ENCODE measurements around the gene GEMIN7. TPM values are rescaled to one million over a fixed set of nuclear protein-coding genes. Genes with fewer than 3 reads are reported as not detected.

Gene GEMIN7
- total and polyA plus RNA-seq, 2 of the 13 experiments (the other 11 are each of a cell fraction or from before 2014, with no cell fraction given), result 24.1 to 30.6 TPM

DNA sequence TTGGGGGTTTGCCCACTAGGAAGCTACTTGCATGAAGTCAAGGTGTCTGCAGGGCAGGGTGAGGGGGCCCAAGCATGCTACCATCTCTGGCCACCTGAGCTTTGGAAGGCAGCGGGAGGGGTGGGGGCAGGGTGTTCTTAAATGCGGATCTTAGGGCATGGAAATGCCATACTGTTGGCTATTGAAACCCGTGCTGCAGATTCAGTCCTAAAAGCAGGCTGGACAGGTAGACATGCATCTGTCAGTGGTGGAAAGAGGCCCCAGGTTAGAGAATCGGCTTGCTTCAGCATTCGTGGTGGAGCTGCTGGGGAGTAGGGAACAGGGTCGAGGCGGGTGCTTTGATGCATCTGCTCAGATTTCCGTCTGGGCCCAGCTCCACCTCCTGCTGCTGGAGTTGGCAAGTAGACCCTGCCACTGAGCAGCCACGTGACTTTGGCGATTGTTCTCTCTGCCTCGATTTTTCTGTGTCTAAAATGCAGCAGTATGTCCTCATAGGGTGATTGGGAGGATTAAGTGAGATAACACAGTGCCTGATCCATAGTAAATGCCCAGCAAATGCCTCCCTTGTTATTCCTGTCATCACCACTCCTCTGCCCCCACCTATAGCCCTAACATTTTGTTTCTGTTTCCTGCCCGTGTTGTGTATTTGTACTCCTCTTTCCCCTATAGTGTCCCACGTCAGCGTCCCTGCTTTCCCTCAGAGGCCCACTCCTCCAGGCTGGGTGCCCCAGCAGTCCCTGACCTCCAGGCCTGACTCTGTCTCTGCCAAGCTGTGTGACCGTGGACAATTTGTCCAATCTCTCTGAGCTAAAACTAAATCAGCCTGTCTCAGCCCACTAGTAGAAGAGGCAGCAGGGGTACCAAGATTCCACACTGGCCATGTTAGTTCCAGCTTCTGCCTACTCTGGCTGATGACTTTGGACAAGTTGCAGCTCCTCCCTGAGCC lies 19.7 kb downstream of the GEMIN7 start (continued):
- 0 out of 2 replicates have a peak, but pooled peaks have one; percentile 24 for TF ChIP-seq ZNF343 (CRISPR knock-in tag; IDR thresholded peaks at IDR 0.05)
- TF ChIP-seq, protein P1, sequence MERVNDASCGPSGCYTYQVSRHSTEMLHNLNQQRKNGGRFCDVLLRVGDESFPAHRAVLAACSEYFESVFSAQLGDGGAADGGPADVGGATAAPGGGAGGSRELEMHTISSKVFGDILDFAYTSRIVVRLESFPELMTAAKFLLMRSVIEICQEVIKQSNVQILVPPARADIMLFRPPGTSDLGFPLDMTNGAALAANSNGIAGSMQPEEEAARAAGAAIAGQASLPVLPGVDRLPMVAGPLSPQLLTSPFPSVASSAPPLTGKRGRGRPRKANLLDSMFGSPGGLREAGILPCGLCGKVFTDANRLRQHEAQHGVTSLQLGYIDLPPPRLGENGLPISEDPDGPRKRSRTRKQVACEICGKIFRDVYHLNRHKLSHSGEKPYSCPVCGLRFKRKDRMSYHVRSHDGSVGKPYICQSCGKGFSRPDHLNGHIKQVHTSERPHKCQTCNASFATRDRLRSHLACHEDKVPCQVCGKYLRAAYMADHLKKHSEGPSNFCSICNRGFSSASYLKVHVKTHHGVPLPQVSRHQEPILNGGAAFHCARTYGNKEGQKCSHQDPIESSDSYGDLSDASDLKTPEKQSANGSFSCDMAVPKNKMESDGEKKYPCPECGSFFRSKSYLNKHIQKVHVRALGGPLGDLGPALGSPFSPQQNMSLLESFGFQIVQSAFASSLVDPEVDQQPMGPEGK (CRISPR knock-in tag; IDR thresholded peaks at IDR 0.05), result peak; percentile 11; the same call in 1 of the 2 replicates
- TF ChIP-seq ZNF501 (CRISPR knock-in tag; IDR thresholded peaks at IDR 0.05), result no peak; the same call in 1 of the 2 replicates
- TF ChIP-seq, protein P2, sequence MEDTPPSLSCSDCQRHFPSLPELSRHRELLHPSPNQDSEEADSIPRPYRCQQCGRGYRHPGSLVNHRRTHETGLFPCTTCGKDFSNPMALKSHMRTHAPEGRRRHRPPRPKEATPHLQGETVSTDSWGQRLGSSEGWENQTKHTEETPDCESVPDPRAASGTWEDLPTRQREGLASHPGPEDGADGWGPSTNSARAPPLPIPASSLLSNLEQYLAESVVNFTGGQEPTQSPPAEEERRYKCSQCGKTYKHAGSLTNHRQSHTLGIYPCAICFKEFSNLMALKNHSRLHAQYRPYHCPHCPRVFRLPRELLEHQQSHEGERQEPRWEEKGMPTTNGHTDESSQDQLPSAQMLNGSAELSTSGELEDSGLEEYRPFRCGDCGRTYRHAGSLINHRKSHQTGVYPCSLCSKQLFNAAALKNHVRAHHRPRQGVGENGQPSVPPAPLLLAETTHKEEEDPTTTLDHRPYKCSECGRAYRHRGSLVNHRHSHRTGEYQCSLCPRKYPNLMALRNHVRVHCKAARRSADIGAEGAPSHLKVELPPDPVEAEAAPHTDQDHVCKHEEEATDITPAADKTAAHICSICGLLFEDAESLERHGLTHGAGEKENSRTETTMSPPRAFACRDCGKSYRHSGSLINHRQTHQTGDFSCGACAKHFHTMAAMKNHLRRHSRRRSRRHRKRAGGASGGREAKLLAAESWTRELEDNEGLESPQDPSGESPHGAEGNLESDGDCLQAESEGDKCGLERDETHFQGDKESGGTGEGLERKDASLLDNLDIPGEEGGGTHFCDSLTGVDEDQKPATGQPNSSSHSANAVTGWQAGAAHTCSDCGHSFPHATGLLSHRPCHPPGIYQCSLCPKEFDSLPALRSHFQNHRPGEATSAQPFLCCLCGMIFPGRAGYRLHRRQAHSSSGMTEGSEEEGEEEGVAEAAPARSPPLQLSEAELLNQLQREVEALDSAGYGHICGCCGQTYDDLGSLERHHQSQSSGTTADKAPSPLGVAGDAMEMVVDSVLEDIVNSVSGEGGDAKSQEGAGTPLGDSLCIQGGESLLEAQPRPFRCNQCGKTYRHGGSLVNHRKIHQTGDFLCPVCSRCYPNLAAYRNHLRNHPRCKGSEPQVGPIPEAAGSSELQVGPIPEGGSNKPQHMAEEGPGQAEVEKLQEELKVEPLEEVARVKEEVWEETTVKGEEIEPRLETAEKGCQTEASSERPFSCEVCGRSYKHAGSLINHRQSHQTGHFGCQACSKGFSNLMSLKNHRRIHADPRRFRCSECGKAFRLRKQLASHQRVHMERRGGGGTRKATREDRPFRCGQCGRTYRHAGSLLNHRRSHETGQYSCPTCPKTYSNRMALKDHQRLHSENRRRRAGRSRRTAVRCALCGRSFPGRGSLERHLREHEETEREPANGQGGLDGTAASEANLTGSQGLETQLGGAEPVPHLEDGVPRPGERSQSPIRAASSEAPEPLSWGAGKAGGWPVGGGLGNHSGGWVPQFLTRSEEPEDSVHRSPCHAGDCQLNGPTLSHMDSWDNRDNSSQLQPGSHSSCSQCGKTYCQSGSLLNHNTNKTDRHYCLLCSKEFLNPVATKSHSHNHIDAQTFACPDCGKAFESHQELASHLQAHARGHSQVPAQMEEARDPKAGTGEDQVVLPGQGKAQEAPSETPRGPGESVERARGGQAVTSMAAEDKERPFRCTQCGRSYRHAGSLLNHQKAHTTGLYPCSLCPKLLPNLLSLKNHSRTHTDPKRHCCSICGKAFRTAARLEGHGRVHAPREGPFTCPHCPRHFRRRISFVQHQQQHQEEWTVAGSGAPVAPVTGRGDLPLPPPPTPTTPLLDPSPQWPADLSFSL (CRISPR knock-in tag; IDR thresholded peaks at IDR 0.05), result no peak
- TF ChIP-seq ZNF768 (CRISPR knock-in tag; IDR thresholded peaks at IDR 0.05), result peak; percentile 91
- TF ChIP-seq GATAD2A (CRISPR knock-in tag; IDR thresholded peaks at IDR 0.05), result 0 out of 2 replicates have a peak, but pooled peaks have one; percentile 3
- no peak for TF ChIP-seq DR1 (CRISPR knock-in tag; IDR thresholded peaks at IDR 0.05)
- no peak; the same call in 1 of the 2 replicates for TF ChIP-seq ZNF34 (CRISPR knock-in tag; IDR thresholded peaks at IDR 0.05; ENCODE audit: borderline replicate concordance)
- TF ChIP-seq NFIB (CRISPR knock-in tag; IDR thresholded peaks at IDR 0.05; ENCODE audit: borderline replicate concordance), result no peak
- no peak for TF ChIP-seq RFX1 (IDR thresholded peaks at IDR 0.05)
- TF ChIP-seq RAD21 (CRISPR knock-in tag; IDR thresholded peaks at IDR 0.05), result no peak
- TF ChIP-seq, protein P3, sequence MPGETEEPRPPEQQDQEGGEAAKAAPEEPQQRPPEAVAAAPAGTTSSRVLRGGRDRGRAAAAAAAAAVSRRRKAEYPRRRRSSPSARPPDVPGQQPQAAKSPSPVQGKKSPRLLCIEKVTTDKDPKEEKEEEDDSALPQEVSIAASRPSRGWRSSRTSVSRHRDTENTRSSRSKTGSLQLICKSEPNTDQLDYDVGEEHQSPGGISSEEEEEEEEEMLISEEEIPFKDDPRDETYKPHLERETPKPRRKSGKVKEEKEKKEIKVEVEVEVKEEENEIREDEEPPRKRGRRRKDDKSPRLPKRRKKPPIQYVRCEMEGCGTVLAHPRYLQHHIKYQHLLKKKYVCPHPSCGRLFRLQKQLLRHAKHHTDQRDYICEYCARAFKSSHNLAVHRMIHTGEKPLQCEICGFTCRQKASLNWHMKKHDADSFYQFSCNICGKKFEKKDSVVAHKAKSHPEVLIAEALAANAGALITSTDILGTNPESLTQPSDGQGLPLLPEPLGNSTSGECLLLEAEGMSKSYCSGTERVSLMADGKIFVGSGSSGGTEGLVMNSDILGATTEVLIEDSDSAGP (CRISPR knock-in tag; IDR thresholded peaks at IDR 0.05; ENCODE audit: borderline replicate concordance), result peak; percentile 3; the same call in 1 of the 2 replicates
- TF ChIP-seq, protein P4, sequence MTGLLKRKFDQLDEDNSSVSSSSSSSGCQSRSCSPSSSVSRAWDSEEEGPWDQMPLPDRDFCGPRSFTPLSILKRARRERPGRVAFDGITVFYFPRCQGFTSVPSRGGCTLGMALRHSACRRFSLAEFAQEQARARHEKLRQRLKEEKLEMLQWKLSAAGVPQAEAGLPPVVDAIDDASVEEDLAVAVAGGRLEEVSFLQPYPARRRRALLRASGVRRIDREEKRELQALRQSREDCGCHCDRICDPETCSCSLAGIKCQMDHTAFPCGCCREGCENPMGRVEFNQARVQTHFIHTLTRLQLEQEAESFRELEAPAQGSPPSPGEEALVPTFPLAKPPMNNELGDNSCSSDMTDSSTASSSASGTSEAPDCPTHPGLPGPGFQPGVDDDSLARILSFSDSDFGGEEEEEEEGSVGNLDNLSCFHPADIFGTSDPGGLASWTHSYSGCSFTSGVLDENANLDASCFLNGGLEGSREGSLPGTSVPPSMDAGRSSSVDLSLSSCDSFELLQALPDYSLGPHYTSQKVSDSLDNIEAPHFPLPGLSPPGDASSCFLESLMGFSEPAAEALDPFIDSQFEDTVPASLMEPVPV (CRISPR knock-in tag; IDR thresholded peaks at IDR 0.05), result no peak
- no peak for TF ChIP-seq AGO2 (optimal IDR thresholded peaks at IDR 0.05; ENCODE audit: low read depth, low read length)
- TF ChIP-seq ZFP62 (CRISPR knock-in tag; IDR thresholded peaks at IDR 0.05), result no peak
